GM12874 (cell line): ENCODE measurements around the gene RAB4A.

ENCODE experiments used
- TF ChIP-seq, protein P1 (sequence below): IDR thresholded peaks from 2 replicates; pipeline ENCODE4 v1.5.1; 2011; ENCODE audit warnings: low read depth, mild to moderate bottlenecking, control low read depth, low read length, moderate library complexity; ENCODE audit not compliant: insufficient read depth

The RAB4A gene

GRCh38 chr1:229295745-229296144, 24.8 kb downstream of the RAB4A start:
- TF ChIP-seq, protein P1, sequence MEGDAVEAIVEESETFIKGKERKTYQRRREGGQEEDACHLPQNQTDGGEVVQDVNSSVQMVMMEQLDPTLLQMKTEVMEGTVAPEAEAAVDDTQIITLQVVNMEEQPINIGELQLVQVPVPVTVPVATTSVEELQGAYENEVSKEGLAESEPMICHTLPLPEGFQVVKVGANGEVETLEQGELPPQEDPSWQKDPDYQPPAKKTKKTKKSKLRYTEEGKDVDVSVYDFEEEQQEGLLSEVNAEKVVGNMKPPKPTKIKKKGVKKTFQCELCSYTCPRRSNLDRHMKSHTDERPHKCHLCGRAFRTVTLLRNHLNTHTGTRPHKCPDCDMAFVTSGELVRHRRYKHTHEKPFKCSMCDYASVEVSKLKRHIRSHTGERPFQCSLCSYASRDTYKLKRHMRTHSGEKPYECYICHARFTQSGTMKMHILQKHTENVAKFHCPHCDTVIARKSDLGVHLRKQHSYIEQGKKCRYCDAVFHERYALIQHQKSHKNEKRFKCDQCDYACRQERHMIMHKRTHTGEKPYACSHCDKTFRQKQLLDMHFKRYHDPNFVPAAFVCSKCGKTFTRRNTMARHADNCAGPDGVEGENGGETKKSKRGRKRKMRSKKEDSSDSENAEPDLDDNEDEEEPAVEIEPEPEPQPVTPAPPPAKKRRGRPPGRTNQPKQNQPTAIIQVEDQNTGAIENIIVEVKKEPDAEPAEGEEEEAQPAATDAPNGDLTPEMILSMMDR, result no peak

DNA sequence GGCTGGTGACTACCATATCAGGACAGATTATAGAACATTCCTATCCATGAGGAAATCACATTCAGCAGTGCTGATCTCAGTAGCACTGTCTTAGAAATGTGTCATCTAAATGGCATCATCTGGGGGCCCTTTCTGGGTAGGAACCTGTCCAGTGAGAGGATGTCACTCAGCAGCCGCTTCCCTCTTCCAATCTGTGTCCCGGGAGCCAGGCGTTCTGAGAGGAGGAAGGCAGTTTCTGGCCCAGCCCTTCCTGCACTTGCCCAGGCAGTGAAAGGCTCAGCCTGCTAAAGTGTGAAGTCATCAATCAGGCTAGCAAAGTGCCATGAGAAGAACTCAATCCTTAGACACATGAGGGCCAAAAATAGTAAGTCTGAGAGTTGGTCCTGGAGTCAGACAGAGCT, 25.6 kb downstream of the RAB4A start:
- TF ChIP-seq, protein P1, result no peak

GRCh38 chr1:229297746-229298145, 26.8 kb downstream of the RAB4A start:
- TF ChIP-seq, protein P1, result no peak

- TF ChIP-seq, protein P1, result no peak
Observed at GRCh38 chr1:229298420-229298819, 27.5 kb downstream of the RAB4A start.

DNA sequence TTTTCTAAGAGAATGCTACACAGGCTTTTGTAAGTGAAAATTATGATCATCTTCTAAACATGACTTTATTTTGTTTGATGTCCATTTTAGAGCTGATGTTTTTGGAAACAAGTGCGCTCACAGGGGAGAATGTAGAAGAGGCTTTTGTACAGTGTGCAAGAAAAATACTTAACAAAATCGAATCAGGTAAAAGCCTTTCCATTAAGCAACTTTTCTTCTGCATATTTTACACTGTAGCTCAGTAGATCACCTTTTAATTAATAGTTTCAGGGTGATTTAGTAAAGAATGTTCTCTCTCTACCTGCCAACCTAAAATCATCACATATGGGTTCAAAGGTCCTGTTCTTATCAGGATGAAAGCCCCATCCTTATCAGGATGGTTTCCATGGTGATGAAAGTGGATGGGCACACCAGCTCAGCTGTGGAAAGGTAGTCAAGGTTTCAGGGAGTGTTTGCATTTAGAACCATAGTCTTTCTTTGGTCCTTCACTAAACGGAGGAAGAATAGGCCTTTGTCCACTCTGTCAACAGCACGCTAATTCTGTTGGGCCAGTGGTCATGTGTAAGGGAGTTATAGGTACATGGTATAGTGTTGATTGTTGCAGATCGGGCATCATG, 28.1 kb downstream of the RAB4A start:
- TF ChIP-seq, protein P1, result no peak

GRCh38 chr1:229300099-229300757, 29.3 kb downstream of the RAB4A start:
- TF ChIP-seq, protein P1, result no peak

GRCh38 chr1:229302740-229303139, 31.8 kb downstream of the RAB4A start:
- TF ChIP-seq, protein P1, result no peak
